ENCODE data around the gene LNX1.

DNA sequence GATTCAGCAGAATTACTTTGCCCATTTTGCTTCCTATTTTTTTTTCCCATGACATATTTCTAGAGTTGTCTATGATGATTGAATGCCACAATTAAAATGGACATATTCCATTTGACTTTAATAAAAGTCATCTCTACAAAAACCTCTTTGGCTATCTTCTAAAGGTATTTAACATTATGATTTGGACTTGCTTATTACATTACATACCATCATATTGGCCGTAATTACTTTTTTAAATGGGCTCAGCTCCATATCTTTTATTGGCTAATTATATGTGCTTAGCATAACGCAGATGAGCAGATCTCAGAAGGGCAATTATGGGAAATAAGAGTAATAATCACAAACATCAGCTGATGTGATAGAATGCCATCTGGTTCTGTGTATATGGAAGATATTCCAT lies 4.5 kb upstream of the LNX1 start:
- TF ChIP-seq, protein P1, sequence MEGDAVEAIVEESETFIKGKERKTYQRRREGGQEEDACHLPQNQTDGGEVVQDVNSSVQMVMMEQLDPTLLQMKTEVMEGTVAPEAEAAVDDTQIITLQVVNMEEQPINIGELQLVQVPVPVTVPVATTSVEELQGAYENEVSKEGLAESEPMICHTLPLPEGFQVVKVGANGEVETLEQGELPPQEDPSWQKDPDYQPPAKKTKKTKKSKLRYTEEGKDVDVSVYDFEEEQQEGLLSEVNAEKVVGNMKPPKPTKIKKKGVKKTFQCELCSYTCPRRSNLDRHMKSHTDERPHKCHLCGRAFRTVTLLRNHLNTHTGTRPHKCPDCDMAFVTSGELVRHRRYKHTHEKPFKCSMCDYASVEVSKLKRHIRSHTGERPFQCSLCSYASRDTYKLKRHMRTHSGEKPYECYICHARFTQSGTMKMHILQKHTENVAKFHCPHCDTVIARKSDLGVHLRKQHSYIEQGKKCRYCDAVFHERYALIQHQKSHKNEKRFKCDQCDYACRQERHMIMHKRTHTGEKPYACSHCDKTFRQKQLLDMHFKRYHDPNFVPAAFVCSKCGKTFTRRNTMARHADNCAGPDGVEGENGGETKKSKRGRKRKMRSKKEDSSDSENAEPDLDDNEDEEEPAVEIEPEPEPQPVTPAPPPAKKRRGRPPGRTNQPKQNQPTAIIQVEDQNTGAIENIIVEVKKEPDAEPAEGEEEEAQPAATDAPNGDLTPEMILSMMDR (IDR thresholded peaks at IDR 0.05): no peak
- TF ChIP-seq POLR2A (IDR thresholded peaks at IDR 0.05): no peak
